Measurements from ENCODE around the gene KIF13A.
"Not testable (repeated sequence)": the region's sequence is repeated elsewhere in the genome, so short reads cannot be mapped to it uniquely, and the experiment has no call there.

KIF13A gene

GRCh38 chr6:17932330-17932852 is 55.0 kb downstream of the KIF13A start:
- no peak for DNase-seq (ENCODE audit: low read depth in 2 of 2)

DNA sequence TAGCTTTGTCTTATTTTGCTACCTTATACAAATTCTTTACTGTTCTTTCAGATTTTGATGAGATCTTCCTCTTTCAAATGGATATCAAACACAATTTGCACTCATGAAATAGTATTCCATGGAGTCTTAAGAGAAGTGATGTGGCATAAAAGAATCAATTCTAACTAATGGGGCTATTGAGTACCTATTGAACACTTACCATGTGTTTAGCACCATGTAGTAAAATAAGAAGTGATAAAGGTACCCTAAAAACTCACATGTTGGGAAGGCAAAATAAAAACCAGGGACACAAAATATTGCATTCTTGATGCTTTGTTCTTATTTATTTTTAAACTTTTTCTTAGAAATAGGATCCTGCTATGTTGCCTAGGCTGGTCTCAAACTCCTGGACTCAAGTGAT is 56.2 kb downstream of the KIF13A start:
- no peak for DNase-seq (ENCODE audit: low read depth in 2 of 2)

DNA sequence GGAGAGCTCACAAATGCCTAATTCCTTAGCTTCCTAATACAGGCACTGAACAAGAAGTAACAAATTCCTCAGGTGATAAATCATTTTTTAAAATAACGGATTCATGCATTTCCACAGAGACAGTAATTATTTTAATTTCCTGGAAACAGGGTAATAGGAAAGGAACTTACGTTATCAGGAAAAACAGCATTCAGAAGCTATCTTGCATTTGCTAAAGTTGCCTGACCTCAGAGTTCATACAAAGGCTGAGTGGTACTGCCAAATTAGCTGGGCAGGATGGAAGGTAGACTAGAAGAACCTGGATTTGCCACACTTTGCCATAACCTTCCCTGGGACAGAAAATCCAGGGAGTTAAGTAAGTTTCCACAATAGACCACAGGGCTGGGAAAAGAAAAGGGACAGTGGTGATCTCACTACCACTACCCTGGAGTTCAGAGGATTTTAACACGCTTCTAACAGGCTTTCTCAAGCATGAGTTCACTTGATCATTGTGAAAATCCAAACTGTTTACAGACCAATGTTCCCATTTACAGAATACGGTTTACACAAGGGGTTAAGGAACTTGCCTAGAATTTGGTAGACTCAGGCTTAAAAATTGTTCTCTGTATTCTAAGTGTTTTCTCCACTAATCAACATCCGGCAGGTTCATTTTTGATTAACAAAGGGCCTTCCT is 57.0 kb downstream of the KIF13A start:
- DNase-seq (ENCODE audit: low read depth in 2 of 2), result no peak

GRCh38 chr6:17928514-17929430 is 58.7 kb downstream of the KIF13A start:
- no peak for DNase-seq (ENCODE audit: low read depth in 2 of 2)

GRCh38 chr6:17927705-17928104 is 59.7 kb downstream of the KIF13A start:
- no peak for DNase-seq (ENCODE audit: low read depth in 2 of 2)

DNA sequence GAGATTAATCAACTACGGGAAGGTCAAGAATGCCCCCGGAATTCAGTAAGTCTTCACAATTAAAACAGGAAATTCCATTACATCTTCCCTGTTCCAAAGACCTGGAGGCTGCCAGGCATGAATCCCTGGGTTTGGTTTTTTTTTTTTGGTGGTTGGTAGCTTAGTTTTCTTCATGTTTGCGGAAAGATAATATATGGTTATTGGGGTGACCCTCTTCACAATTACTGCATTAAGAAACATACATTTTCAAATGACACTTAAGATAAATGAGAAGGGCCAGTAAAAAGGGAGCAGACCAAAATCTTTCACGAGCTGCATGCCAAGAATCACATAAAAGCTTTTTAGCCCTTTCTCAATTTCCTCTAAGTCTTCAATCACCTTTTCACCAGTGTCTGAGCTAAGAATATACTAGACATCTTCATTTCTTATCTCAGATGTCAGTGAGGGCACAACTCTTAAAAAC is 64.0 kb downstream of the KIF13A start:
- DNase-seq (ENCODE audit: low read depth in 2 of 2), result no peak

- DNase-seq (ENCODE audit: low read depth in 2 of 2), result no peak
Observed at GRCh38 chr6:17921454-17921853, 66.0 kb downstream of the KIF13A start.

DNA sequence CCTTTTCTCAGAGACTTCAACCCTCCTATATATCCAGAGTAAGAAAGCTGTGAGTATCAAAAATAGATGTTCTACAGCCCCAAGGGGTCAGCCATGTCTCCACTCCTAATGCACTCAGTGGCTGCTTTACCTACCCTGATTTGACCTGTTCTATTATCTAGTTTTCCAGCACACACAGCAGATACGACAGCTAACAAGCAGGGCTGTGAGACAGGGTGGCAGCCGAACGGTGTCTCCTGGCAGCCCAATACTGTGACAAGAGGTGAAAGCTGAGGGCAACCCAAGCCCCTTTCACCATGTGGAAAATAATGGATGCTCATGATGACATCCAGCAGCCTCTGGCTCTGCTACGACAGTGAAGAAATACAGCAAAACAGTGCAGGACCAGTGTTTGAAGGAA is 67.9 kb downstream of the KIF13A start:
- no peak for DNase-seq (ENCODE audit: low read depth in 2 of 2)

DNA sequence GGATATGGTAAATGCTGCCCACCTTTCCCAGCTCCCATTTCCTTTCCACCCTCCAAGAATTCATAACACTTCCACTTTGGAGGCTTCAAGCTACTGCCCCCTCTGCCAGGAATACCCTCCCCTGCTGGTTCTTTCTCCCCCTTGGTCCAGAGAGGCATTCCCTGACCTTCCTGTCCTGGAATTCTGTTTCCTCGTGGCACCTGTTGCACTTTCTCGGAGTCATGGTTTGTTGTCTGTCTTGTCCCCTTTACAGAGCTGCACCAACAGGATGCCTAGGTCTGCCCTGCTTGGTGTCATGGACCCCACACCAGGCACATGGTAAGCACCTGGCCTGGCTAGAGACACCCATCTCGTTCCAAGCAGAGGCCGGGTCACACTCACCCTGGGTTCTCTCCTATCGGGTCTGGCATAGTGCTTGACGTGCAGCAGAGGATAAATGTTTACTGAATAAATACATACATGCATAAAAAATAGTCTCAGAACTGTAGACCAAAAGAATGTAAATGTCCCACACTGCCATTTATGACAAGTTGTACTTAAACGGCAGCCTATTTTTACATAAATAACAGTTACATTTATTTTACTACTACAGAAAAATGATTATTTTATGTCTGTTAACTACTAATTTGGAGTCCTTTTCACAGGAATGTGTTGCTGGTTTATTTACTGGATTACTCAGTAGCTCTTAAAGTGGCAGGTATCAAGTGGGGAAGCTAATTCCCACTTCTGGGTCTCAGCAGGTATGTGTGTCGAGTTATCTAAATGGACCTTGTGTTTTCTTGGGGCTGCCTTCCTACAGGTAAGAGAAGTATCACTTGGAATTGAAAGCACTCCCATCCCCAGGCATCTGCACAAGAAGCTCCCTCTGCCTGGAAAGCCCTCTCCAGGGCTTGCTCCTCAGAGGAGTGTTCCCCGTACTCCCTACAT is 69.3 kb downstream of the KIF13A start:
- no peak for DNase-seq (ENCODE audit: low read depth in 2 of 2)

- DNase-seq (ENCODE audit: low read depth in 2 of 2), result no peak
Observed at GRCh38 chr6:17914651-17915050, 72.8 kb downstream of the KIF13A start.

DNA sequence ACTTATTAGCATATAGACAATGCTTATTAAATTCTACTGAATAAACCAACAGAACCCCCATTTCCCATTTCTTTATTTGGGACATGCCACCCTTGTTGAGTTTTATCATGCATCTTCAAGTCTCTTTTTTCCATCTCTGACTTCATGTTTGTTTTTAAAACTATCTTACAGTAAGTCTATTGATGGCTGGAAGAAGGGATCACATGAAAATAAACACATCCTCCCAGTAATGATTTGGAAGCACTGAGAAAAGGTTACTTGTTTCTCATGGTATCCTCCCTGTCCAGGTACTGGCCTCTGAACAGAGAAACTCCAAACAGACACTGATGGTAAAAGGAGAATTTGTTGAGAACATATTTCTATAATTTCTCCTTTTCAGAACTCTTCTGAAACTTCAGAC is 74.9 kb downstream of the KIF13A start:
- DNase-seq (ENCODE audit: low read depth in 2 of 2), result no peak

DNA sequence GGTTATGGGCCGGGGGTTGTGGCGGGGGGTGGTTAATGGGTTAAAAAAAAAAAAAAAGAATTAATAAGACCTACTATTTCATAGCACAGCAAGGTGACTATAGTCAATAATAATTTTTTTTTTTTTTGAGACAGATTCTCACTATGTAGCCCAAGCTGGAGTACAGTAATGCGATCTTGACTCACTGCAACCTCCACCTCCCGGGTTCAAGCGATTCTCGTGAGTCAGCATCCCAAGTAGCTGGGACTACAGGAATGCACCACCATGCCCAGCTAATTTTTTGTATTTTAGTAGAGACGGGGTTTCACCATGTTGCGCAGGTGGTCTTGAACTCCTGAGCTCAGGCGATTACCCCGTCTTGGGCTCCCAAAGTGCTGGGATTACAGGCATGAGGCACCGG is 75.8 kb downstream of the KIF13A start:
- DNase-seq (ENCODE audit: low read depth in 2 of 2), result not testable (repeated sequence)

DNA sequence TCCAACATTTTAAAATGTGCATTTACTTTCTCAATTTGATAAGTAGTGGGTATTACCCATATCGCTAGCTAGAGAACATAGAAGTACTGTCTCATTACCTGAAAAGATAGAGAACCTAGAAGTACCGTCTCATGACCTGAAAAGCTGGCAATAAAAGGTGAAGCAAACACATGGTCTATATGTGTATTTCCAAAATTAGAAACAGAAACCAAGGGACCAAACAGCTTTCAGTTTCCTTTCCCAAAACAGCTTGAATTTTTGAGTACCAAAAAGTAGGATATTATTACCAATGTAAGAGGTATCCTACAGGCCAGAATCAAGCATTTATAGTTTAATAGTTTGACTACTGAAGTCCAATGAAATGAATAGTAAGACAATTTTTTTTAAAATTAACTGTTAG is 77.2 kb downstream of the KIF13A start:
- no peak for DNase-seq (ENCODE audit: low read depth in 2 of 2)

- no peak for DNase-seq (ENCODE audit: low read depth in 2 of 2)
Observed at GRCh38 chr6:17908831-17909230, 78.6 kb downstream of the KIF13A start.

GRCh38 chr6:17907406-17908229 is 79.8 kb downstream of the KIF13A start:
- DNase-seq (ENCODE audit: low read depth in 2 of 2), result no peak

- no peak for DNase-seq (ENCODE audit: low read depth in 2 of 2)
Observed at GRCh38 chr6:17905611-17906592, 81.5 kb downstream of the KIF13A start.

DNA sequence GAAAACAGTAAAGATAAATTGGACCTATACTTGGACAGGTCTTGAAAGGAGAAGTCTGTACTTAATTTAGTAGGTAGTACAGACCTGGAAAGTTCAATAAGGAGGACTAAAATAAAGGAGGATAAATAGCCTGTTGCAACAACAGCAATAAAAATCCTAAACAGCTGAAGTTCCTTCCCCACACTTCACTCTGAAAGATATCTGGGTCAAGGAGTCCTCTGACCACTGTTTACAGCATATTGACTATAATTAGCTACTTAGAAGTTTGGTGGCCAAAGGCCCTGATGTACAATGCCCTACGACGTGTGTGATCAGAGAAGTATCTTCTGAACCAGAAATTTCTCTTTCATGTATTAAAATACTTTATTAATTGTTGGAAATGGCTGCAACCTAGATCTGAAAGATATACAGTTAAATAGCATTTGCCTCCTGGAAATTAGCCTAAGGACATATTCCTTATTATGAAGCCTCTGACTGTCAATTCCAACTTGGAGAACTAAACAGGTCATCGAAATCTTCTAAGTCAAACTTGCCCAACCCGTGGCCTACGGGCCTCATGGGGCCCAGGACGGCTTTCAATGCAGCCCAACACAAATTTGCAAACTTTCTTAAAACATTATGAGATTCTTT is 82.8 kb downstream of the KIF13A start:
- DNase-seq (ENCODE audit: low read depth in 2 of 2), result no peak

DNA sequence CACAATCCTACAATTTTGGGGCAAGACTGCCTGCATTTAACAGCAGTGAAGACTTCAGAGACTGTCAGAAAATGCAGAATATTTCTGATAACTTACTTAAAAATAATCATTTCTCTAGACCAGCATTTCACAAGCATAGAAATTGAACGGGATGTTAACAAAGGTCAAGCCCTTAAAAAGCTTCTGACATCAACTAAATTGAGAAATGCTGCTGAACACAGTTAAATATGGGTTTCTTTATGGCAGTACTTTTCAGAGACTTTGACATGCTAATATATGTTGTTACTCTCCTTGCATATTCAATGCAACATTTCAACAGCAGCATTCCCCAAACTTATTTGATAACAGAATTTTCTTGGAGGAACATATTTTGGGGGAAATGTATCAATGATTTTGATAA is 84.5 kb downstream of the KIF13A start:
- no peak for DNase-seq (ENCODE audit: low read depth in 2 of 2)

GRCh38 chr6:17901493-17901892 is 85.9 kb downstream of the KIF13A start:
- DNase-seq (ENCODE audit: low read depth in 2 of 2), result no peak
